ENCODE results near the gene NR3C1.
A peak's percentile ranks its signal among the peaks of the same experiment; 100 is the strongest.

NR3C1 gene

DNA sequence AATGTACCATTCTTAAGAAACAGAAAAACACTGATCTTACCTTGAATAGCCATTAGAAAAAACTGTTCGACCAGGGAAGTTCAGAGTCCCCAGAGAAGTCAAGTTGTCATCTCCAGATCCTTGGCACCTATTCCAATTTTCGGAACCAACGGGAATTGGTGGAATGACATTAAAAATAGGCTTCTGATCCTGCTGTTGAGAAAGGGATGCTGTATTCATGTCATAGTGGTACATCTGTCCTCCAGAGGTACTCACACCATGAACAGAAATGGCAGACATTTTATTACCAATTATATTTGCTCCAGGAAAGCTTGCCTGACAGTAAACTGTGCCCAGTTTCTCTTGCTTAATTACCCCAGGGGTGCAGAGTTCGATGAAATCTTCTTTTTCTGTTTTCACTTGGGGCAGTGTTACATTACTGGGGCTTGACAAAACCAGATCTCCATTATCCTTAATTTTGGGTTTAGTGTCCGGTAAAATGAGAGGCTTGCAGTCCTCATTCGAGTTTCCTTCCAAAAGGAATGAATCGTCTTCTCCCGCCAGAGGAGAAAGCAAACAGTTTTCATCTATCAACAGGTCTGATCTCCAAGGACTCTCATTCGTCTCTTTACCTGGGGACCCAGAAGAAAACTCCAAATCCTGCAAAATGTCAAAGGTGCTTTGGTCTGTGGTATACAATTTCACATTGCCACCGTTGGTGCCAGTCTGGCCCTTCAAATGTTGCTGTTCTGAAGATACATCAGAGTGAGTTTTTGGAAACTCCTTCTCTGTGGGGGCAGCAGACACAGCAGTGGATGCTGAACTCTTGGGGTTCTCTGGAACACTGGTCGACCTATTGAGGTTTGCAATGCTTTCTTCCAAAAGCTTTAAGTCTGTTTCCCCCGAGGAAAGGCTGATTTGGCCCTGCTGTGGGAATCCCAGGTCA is 3.6 kb downstream of the NR3C1 start:
- Histone ChIP-seq H3K27ac (ENCODE audit: low read depth, low read length) (peak overlapping the region; percentile 97), H3K9me2 (replicated peaks; ENCODE audit: insufficient read depth, low read length) (no peaks in the 10 kb centered on the region), H3K4me3 (ENCODE audit: insufficient read depth, low read length, poor library complexity, severe bottlenecking) (peak overlapping the region; percentile 65), H3K4me2 (ENCODE audit: low read depth, low read length, poor library complexity, severe bottlenecking) (peak overlapping the region; percentile 85), H3K79me2 (ENCODE audit: insufficient read depth, low read length) (peaks cover 86% of the 10 kb centered on the region), H3K9me3 (ENCODE audit: insufficient read depth, low read length) (no peaks in the 10 kb centered on the region), H4K20me1 (ENCODE audit: low read depth, low read length) (peaks cover 29% of the 10 kb centered on the region), H2AFZ (ENCODE audit: low read depth, low read length, severe bottlenecking) (no peak overlapping the region), H3K36me3 (ENCODE audit: low read length) (peaks cover 12% of the 10 kb centered on the region; the same call in 1 of the 2 replicates), H3K9ac (ENCODE audit: low read length) (peak overlapping the region; percentile 88), H3K27me3 (ENCODE audit: low read length) (no peaks in the 10 kb centered on the region), H3F3A (ENCODE audit: insufficient read depth) (peaks cover 17% of the 10 kb centered on the region)
- TF ChIP-seq, protein P1, sequence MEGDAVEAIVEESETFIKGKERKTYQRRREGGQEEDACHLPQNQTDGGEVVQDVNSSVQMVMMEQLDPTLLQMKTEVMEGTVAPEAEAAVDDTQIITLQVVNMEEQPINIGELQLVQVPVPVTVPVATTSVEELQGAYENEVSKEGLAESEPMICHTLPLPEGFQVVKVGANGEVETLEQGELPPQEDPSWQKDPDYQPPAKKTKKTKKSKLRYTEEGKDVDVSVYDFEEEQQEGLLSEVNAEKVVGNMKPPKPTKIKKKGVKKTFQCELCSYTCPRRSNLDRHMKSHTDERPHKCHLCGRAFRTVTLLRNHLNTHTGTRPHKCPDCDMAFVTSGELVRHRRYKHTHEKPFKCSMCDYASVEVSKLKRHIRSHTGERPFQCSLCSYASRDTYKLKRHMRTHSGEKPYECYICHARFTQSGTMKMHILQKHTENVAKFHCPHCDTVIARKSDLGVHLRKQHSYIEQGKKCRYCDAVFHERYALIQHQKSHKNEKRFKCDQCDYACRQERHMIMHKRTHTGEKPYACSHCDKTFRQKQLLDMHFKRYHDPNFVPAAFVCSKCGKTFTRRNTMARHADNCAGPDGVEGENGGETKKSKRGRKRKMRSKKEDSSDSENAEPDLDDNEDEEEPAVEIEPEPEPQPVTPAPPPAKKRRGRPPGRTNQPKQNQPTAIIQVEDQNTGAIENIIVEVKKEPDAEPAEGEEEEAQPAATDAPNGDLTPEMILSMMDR (IDR thresholded peaks at IDR 0.05; ENCODE audit: insufficient read depth, low read length, poor library complexity, severe bottlenecking) = no peak
- TF ChIP-seq EZH2phosphoT487 (conservative IDR thresholded peaks at IDR 0.05; ENCODE audit: low read length) = no peak

GRCh38 chr5:143398451-143399237 is 4.8 kb downstream of the NR3C1 start:
- peak overlapping the region; percentile 85 for H3K4me2 ChIP-seq (ENCODE audit: low read depth, low read length, poor library complexity, severe bottlenecking)
- no peaks in the 10 kb centered on the region for H3K9me2 ChIP-seq (replicated peaks; ENCODE audit: insufficient read depth, low read length)
- H4K20me1 ChIP-seq (ENCODE audit: low read depth, low read length) = peaks cover 39% of the 10 kb centered on the region
- TF ChIP-seq, protein P1 (IDR thresholded peaks at IDR 0.05; ENCODE audit: insufficient read depth, low read length, poor library complexity, severe bottlenecking) = no peak
- TF ChIP-seq EZH2phosphoT487 (conservative IDR thresholded peaks at IDR 0.05; ENCODE audit: low read length) = no peak
- no peaks in the 10 kb centered on the region for H3K27me3 ChIP-seq (ENCODE audit: low read length)
- H3K9ac ChIP-seq (ENCODE audit: low read length) = peak overlapping the region; percentile 88
- H3F3A ChIP-seq (ENCODE audit: insufficient read depth) = peaks cover 13% of the 10 kb centered on the region
- H3K4me3 ChIP-seq (ENCODE audit: insufficient read depth, low read length, poor library complexity, severe bottlenecking) = peak overlapping the region; percentile 65
- no peak overlapping the region for H2AFZ ChIP-seq (ENCODE audit: low read depth, low read length, severe bottlenecking)
- peak overlapping the region; percentile 97 for H3K27ac ChIP-seq (ENCODE audit: low read depth, low read length)
- peaks cover 98% of the 10 kb centered on the region for H3K79me2 ChIP-seq (ENCODE audit: insufficient read depth, low read length)
- H3K9me3 ChIP-seq (ENCODE audit: insufficient read depth, low read length) = no peaks in the 10 kb centered on the region
- peaks cover 12% of the 10 kb centered on the region; the same call in 1 of the 2 replicates for H3K36me3 ChIP-seq (ENCODE audit: low read length)

DNA sequence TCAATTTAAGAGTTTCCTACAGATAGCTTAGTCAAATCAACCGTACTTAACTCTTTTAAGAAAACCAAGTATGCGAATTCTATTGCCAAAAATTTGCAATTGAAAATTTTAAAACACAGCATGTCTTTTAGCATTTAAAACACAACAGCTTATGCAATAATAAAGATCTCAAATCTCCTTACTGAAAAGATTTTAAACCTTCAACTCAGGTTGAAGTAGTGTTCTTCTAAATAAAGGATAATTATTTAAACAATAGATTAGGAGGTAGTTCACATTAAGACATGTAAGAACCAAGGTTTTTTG is 5.5 kb downstream of the NR3C1 start:
- no peak overlapping the region for H2AFZ ChIP-seq (ENCODE audit: low read depth, low read length, severe bottlenecking)
- peak overlapping the region; percentile 97 for H3K27ac ChIP-seq (ENCODE audit: low read depth, low read length)
- peaks cover 12% of the 10 kb centered on the region; the same call in 1 of the 2 replicates for H3K36me3 ChIP-seq (ENCODE audit: low read length)
- peaks cover 45% of the 10 kb centered on the region for H4K20me1 ChIP-seq (ENCODE audit: low read depth, low read length)
- H3K9me3 ChIP-seq (ENCODE audit: insufficient read depth, low read length) = no peaks in the 10 kb centered on the region
- H3K27me3 ChIP-seq (ENCODE audit: low read length) = no peaks in the 10 kb centered on the region
- H3K4me3 ChIP-seq (ENCODE audit: insufficient read depth, low read length, poor library complexity, severe bottlenecking) = peak overlapping the region; percentile 65
- H3K4me2 ChIP-seq (ENCODE audit: low read depth, low read length, poor library complexity, severe bottlenecking) = peak overlapping the region; percentile 85
- peaks cover 100% of the 10 kb centered on the region for H3K79me2 ChIP-seq (ENCODE audit: insufficient read depth, low read length)
- H3K9ac ChIP-seq (ENCODE audit: low read length) = peak overlapping the region; percentile 88
- H3F3A ChIP-seq (ENCODE audit: insufficient read depth) = peaks cover 13% of the 10 kb centered on the region
- TF ChIP-seq, protein P1 (IDR thresholded peaks at IDR 0.05; ENCODE audit: insufficient read depth, low read length, poor library complexity, severe bottlenecking) = no peak
- no peak for TF ChIP-seq EZH2phosphoT487 (conservative IDR thresholded peaks at IDR 0.05; ENCODE audit: low read length)
- no peaks in the 10 kb centered on the region for H3K9me2 ChIP-seq (replicated peaks; ENCODE audit: insufficient read depth, low read length)
